ENCODE results near the gene MTARC1. TPM values are rescaled to one million over a fixed set of nuclear protein-coding genes. Genes with fewer than 3 reads are reported as not detected.

MTARC1 gene
- total RNA-seq, 1 donor from 2014 or later, result 3.6 TPM

GRCh38 chr1:220770245-220770913 is 16.3 kb upstream of the MTARC1 start:
- DNase-seq (ENCODE audit: low read depth in 2 of 2), result no peak

GRCh38 chr1:220772846-220773245 is 13.9 kb upstream of the MTARC1 start:
- DNase-seq (ENCODE audit: low read depth in 2 of 2), result no peak

GRCh38 chr1:220775240-220775853 is 11.4 kb upstream of the MTARC1 start:
- peak; percentile 16 to 47 for DNase-seq (ENCODE audit: low read depth in 2 of 2)

GRCh38 chr1:220776254-220776653 is 10.5 kb upstream of the MTARC1 start:
- no peak for DNase-seq (ENCODE audit: low read depth in 2 of 2)

GRCh38 chr1:220776720-220777326 is 9.9 kb upstream of the MTARC1 start:
- peak; percentile 49 to 76 for DNase-seq (ENCODE audit: low read depth in 2 of 2)

DNA sequence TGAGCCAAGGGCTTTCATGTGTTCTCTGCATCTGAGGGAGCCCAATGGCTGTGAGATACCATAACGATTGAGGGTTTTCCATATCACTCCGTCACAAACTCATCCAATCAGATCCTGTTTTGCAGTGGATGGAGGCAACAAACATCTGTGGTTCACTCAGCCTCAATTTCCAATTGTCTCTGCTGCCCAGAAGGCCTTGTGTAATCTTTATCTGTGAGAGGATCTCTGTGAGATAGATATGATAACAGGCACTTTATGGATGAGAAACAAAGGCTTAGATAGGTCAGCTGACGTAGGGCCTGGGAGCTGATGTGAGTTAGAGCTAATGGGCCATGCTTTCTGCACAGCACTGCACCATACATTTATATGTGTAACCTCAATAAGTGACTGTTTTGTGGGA is 3.3 kb upstream of the MTARC1 start:
- DNase-seq (ENCODE audit: low read depth in 2 of 2), result no peak

- DNase-seq (ENCODE audit: low read depth in 2 of 2), result no peak
Measured at GRCh38 chr1:220784751-220785150, 2.0 kb upstream of the MTARC1 start.

- no peak for DNase-seq (ENCODE audit: low read depth in 2 of 2)
Measured at GRCh38 chr1:220785166-220786056, 1.3 kb upstream of the MTARC1 start.

DNA sequence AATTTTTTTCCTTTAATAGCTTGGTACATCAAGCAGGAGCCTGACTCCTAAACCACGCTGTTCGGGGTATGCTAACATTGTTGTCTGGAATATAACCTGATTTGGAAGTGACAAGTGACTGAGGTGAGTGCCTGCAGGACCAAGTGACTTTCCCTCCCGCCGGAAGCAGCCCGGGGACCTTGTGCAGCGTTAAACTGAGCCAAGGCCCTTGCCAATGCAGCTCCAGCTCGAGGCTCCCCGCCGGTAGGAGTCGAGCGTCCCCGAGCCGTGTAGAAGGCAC is 716 bp upstream of the MTARC1 start:
- no peak for DNase-seq (ENCODE audit: low read depth in 2 of 2)

DNA sequence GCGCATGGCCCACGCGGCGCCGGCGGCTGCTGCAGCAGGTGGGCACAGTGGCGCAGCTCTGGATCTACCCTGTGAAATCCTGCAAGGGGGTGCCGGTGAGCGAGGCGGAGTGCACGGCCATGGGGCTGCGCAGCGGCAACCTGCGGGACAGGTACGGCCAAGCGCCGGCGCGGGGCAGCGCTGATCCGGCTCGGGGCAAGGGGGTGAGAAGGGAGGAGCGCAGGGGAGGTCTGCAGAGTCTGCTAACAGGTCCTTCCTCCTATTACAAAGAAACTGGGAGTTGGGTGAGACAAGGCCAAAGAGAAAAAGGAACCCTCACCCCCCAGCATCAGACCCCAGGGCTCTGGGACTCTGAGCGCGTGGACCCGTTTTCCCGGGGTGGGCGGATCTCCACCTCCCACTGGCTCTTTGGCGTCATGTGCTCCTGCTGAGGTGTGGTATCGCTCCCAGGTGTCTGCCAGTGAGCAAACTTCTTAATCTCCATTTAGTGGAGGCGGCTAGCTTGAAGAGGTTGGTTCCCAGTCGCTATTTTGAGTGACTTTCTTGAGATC is 431 bp downstream of the MTARC1 start:
- DNase-seq (ENCODE audit: low read depth in 2 of 2), result no peak

- no peak for DNase-seq (ENCODE audit: low read depth in 2 of 2)
Measured at GRCh38 chr1:220788900-220789299, 2.2 kb downstream of the MTARC1 start.

DNA sequence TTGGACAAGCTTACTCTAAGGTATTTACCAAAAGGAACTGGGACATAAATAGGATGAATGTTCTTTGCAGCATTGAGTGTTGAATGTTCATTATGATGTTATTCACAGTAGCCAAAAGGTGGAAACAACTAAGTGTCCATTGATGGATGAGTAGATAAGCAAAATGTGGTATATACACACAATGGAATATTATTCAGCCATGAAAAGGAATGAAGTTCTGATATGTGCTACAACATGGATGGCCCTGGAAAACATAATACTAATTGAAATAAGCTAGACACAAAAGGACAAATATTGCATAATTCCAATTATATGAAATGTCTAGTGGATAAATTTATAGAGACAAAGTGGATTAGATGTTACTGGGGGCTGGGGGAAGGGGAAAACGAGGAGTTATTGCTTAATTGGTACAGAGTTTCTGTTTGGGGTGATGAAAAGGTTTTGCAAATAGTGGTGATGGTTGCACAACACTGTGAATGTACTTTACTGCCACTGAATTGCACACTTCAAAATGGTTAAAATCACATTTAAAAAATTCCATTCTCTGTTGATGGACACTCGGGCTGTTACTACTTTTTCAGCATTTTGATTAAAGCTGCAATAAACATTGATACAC is 2.9 kb downstream of the MTARC1 start:
- no peak for DNase-seq (ENCODE audit: low read depth in 2 of 2)

- DNase-seq (ENCODE audit: low read depth in 2 of 2), result peak in 1 of 2 donors; percentile 63
Measured at GRCh38 chr1:220791285-220791684, 4.6 kb downstream of the MTARC1 start.

- peak in 1 of 2 donors; percentile 16 for DNase-seq (ENCODE audit: low read depth in 2 of 2)
Measured at GRCh38 chr1:220791956-220792355, 5.2 kb downstream of the MTARC1 start.

DNA sequence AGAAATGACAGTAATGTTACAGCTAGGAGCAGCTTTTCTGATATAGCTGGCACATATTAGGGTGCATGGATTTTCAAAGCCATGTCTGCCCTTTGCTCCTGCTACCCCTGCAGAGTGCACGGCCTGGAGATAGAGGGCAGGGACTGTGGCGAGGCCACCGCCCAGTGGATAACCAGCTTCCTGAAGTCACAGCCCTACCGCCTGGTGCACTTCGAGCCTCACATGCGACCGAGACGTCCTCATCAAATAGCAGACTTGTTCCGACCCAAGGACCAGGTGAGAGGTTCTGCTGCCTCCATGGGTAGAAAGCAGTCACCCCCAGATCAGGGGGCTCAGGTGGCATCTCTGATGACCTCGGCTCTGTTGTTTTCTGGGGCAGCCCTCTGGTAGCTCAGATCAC is 9.8 kb downstream of the MTARC1 start:
- no peak for DNase-seq (ENCODE audit: low read depth in 2 of 2)

- no peak for DNase-seq (ENCODE audit: low read depth in 2 of 2)
Measured at GRCh38 chr1:220797044-220797443, 10.3 kb downstream of the MTARC1 start.

GRCh38 chr1:220797553-220797952 is 10.8 kb downstream of the MTARC1 start:
- no peak for DNase-seq (ENCODE audit: low read depth in 2 of 2)

DNA sequence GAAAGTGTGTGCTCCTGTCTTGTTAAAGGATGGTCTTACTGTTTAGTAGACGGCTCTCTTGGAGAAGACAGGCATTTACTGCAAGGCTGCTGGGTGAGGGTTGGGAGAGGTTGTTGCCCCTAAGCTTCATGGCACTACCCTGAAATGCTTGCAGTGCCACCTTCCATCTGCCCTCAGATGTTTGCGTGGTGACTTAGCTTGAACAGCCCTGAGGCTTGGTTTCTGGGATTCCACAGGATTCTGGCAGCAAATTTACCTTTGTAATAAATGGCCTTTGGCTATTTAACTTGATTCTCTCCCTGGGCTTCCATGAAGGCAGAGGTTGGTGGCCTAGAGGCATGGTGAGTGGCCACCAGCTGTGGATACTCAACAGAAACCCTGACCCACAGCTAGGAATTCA is 11.6 kb downstream of the MTARC1 start:
- no peak for DNase-seq (ENCODE audit: low read depth in 2 of 2)

GRCh38 chr1:220800262-220800661 is 13.5 kb downstream of the MTARC1 start:
- DNase-seq (ENCODE audit: low read depth in 2 of 2), result no peak

- peak in 1 of 2 donors; percentile 51 for DNase-seq (ENCODE audit: low read depth in 2 of 2)
Measured at GRCh38 chr1:220803401-220804201, 16.9 kb downstream of the MTARC1 start.

- no peak for DNase-seq (ENCODE audit: low read depth in 2 of 2)
Measured at GRCh38 chr1:220804202-220804586, 17.5 kb downstream of the MTARC1 start.

Measured in dermis microvascular lymphatic vessel endothelial cell (primary cell).